Activated naive CD8-positive, alpha-beta T cell treated with anti-CD3 and anti-CD28 coated beads, Interleukin-2, amount 50 U/mL, for 24 hours (primary cell): Measurements from ENCODE around the gene HPS5.
"Not testable (repeated sequence)": the region's sequence is repeated elsewhere in the genome, so short reads cannot be mapped to it uniquely, and the experiment has no call there.

Source experiments
- ATAC-seq: fragments of 150-1000 bp; cut with Tn5 transposase; one replicate; pipeline ENCODE4 v1.10.0; 2021
- DNase-seq: peaks from one replicate; pipeline ENCODE4 v3.0.0; 2021
- H3K27ac Mint-ChIP-seq: one replicate; pipeline ENCODE4 v1.8.0; 2021; ENCODE audit warnings: mild to moderate bottlenecking, mixed read lengths
- H3K27me3 Mint-ChIP-seq: one replicate; pipeline ENCODE4 v1.8.0; 2021; ENCODE audit warnings: mixed read lengths
- H3K36me3 Mint-ChIP-seq: one replicate; pipeline ENCODE4 v1.8.0; 2021; ENCODE audit warnings: low read depth, mixed read lengths
- H3K4me1 Mint-ChIP-seq: one replicate; pipeline ENCODE4 v1.8.0; 2021; ENCODE audit warnings: mixed read lengths
- H3K4me3 Mint-ChIP-seq: one replicate; pipeline ENCODE4 v1.8.0; 2021; ENCODE audit warnings: mild to moderate bottlenecking, moderate library complexity, mixed read lengths
- H3K9me3 Mint-ChIP-seq: one replicate; pipeline ENCODE4 v1.8.0; 2021; ENCODE audit warnings: mixed read lengths

Gene HPS5

GRCh38 chr11:18332302-18332701, 10.4 kb upstream of the HPS5 start:
- Mint-ChIP-seq H3K4me1 (peaks cover 43% of the 10 kb centered on the region), H3K27me3 (no peaks in the 10 kb centered on the region), H3K36me3 (peaks cover 48% of the 10 kb centered on the region), H3K27ac (peak overlapping the region; percentile 54), H3K4me3 (peak overlapping the region; percentile 2), H3K9me3 (no peaks in the 10 kb centered on the region)
- peak; percentile 66 for ATAC-seq
- DNase-seq = no peak

- Mint-ChIP-seq H3K9me3 (no peaks in the 10 kb centered on the region), H3K27ac (peak overlapping the region; percentile 59), H3K36me3 (peaks cover 51% of the 10 kb centered on the region), H3K4me3 (no peak overlapping the region), H3K4me1 (peaks cover 47% of the 10 kb centered on the region), H3K27me3 (no peaks in the 10 kb centered on the region)
- no peak for DNase-seq
- ATAC-seq = no peak
These were observed 9.0 kb upstream of the HPS5 start for GRCh38 chr11:18330921-18331320.

- Mint-ChIP-seq H3K4me1 (peaks cover 61% of the 10 kb centered on the region), H3K27ac (peak overlapping the region; percentile 26), H3K27me3 (no peaks in the 10 kb centered on the region), H3K4me3 (no peak overlapping the region), H3K36me3 (peaks cover 49% of the 10 kb centered on the region), H3K9me3 (no peaks in the 10 kb centered on the region)
- DNase-seq (no peak), ATAC-seq (peak; percentile 37)
These were observed 7.4 kb upstream of the HPS5 start for GRCh38 chr11:18329196-18329870.

DNA sequence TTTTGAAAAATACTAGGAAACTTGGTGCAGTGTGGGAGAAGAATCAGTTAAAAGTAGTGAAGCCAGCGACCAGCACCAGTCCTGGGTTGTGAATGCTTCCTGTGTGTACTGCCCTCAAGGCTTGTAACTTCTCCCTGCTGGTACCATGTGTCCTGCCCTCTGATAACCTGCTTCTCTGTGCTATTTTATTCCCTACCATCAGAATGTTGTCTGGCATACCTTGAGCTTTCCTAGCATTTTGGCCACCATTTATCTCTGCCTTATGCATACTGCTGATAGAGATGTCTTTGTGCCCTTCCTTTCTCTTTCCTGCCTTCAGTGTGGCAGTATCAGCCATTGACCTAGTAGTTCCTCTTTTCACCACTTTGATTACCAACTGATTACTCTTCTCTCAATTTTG, 2.4 kb upstream of the HPS5 start:
- ATAC-seq = no peak

DNA sequence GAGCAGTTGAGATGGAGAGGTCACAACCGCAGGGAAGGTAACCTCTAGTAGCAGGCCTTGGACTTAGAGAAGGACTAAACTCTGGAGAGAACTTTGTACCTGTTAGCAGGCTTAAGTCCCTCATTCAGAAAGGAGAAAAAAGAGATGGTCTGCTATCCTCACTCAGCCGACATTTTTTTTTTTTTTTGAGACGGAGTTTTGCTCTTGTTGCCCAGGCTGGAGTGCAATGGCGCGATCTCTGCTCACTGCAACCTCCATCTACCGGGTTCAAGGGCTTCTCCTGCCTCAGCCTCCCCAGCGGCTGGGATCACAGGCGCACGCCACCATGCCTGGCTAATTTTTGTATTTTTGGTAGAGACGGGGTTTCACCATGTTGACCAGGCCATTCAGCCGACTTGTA, 1.9 kb upstream of the HPS5 start:
- ATAC-seq, H3K9me3 Mint-ChIP-seq, H3K27me3 Mint-ChIP-seq, DNase-seq: not testable (repeated sequence)
- peaks cover 66% of the 10 kb centered on the region for H3K4me1 Mint-ChIP-seq
- H3K27ac Mint-ChIP-seq = peak overlapping the region; percentile 99
- H3K36me3 Mint-ChIP-seq = peaks cover 38% of the 10 kb centered on the region
- peak overlapping the region; percentile 96 for H3K4me3 Mint-ChIP-seq

More for the DNA sequence above, 2.4 kb upstream of the HPS5 start:
- Mint-ChIP-seq H3K4me3 (peak overlapping the region; percentile 96), H3K27me3 (no peaks in the 10 kb centered on the region), H3K27ac (peak overlapping the region; percentile 99), H3K4me1 (peaks cover 66% of the 10 kb centered on the region), H3K36me3 (peaks cover 37% of the 10 kb centered on the region), H3K9me3 (no peaks in the 10 kb centered on the region)
- no peak for DNase-seq

DNA sequence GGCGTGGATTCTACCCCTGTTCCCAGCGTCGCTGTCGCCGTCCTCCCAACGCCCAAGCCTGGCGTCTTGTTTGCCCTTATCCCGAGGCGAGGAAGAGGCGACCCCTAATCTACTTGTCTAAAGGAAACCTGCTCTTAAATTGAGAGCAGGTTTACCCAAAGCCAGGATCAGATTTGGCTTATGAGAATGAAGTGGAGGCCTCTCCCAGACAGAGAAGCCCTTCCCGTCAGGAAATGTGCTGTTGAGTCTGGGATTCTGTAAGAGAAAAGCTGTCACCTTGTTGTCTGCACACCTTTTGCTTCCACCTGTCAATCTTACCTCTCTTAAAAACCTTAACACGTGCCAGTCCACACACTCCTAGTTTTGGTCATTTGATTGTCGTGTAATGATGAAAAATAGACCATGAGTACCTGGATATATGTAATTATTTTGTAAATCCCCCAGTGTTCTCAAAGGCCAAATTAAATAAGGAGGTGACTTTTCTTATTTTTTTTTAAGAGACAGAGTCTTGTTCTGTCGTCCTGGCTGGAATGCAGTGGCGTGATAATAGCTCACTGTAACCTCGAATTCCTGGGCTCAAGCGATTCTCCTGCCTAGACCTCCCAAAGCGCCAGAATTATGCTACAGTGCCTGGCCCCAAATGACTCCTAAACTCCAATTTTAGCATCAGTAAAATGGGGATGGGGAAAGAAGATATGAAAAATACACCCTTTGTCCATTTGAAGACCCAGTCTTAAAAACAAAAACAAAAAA, 1.1 kb upstream of the HPS5 start:
- peak overlapping the region; percentile 96 for H3K4me3 Mint-ChIP-seq
- H3K9me3 Mint-ChIP-seq = no peaks in the 10 kb centered on the region
- H3K27ac Mint-ChIP-seq = peak overlapping the region; percentile 99
- ATAC-seq = no peak
- H3K27me3 Mint-ChIP-seq = no peaks in the 10 kb centered on the region
- no peak for DNase-seq
- peaks cover 68% of the 10 kb centered on the region for H3K4me1 Mint-ChIP-seq
- H3K36me3 Mint-ChIP-seq = peaks cover 38% of the 10 kb centered on the region

DNA sequence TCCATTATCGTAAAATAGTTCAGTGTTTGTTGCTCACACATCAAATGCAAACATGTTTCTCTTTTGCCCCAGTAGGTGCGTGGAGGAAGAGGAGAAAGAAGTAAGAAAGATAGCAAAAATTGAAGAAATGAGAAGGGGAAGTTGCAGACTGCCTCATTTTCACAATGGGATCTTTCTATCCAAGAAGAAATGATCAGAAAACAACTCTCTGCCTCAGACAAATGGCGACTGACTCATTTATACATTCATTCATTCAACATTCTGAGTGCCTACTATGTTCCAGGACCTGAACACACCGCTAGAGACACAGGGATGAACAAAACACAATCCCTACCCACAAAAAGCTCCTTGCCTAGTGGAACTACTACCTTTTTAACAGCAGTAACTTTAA, 367 bp downstream of the HPS5 start:
- peaks cover 68% of the 10 kb centered on the region for H3K4me1 Mint-ChIP-seq
- DNase-seq = no peak
- peak overlapping the region; percentile 96 for H3K4me3 Mint-ChIP-seq
- H3K36me3 Mint-ChIP-seq = peaks cover 33% of the 10 kb centered on the region
- H3K9me3 Mint-ChIP-seq = no peaks in the 10 kb centered on the region
- no peaks in the 10 kb centered on the region for H3K27me3 Mint-ChIP-seq
- peak; percentile 2 for ATAC-seq
- H3K27ac Mint-ChIP-seq = peak overlapping the region; percentile 99

- DNase-seq (no peak), ATAC-seq (no peak)
- no peak overlapping the region for H3K27ac Mint-ChIP-seq
- H3K4me1 Mint-ChIP-seq = peaks cover 64% of the 10 kb centered on the region
- H3K4me3 Mint-ChIP-seq = peak overlapping the region; percentile 96
- peaks cover 31% of the 10 kb centered on the region for H3K36me3 Mint-ChIP-seq
- no peaks in the 10 kb centered on the region for H3K9me3 Mint-ChIP-seq
- no peaks in the 10 kb centered on the region for H3K27me3 Mint-ChIP-seq
These were observed 1.3 kb downstream of the HPS5 start for GRCh38 chr11:18320617-18321016.

DNA sequence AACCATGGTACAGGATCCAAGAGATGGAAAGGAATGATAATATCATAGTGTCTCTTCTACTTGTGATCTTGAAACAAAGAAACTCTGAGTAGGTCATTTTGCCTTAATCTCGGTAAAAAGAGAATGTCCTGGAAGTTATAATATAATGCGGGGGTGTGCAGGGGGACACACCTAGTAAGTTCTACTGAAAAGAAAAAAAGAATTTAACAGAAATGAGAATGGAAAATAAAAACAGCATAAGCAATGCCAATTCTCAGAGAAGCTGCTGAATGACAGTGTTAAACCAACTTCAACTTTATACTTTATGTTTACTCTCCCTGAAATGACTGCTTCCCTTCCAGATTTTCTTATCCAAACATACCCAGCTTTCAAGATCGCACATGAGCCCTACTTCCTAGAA, 2.0 kb downstream of the HPS5 start:
- Mint-ChIP-seq H3K27ac (no peak overlapping the region), H3K9me3 (no peaks in the 10 kb centered on the region), H3K27me3 (no peaks in the 10 kb centered on the region), H3K4me1 (peaks cover 57% of the 10 kb centered on the region), H3K4me3 (peak overlapping the region; percentile 96), H3K36me3 (peaks cover 26% of the 10 kb centered on the region)
- DNase-seq (no peak), ATAC-seq (no peak)

GRCh38 chr11:18317551-18317950, 4.4 kb downstream of the HPS5 start:
- Mint-ChIP-seq H3K4me1 (peaks cover 44% of the 10 kb centered on the region), H3K9me3 (no peaks in the 10 kb centered on the region), H3K27ac (no peak overlapping the region), H3K27me3 (no peaks in the 10 kb centered on the region), H3K4me3 (no peak overlapping the region), H3K36me3 (peaks cover 13% of the 10 kb centered on the region)
- ATAC-seq (no peak), DNase-seq (no peak)

GRCh38 chr11:18315893-18316292, 6.0 kb downstream of the HPS5 start:
- DNase-seq (no peak), ATAC-seq (no peak)
- H3K27ac Mint-ChIP-seq = no peak overlapping the region
- no peak overlapping the region for H3K4me3 Mint-ChIP-seq
- H3K27me3 Mint-ChIP-seq = no peaks in the 10 kb centered on the region
- peaks cover 14% of the 10 kb centered on the region for H3K36me3 Mint-ChIP-seq
- no peaks in the 10 kb centered on the region for H3K9me3 Mint-ChIP-seq
- peaks cover 34% of the 10 kb centered on the region for H3K4me1 Mint-ChIP-seq

- H3K36me3 Mint-ChIP-seq = peaks cover 20% of the 10 kb centered on the region
- H3K27ac Mint-ChIP-seq = no peak overlapping the region
- no peaks in the 10 kb centered on the region for H3K27me3 Mint-ChIP-seq
- no peaks in the 10 kb centered on the region for H3K9me3 Mint-ChIP-seq
- ATAC-seq (no peak), DNase-seq (no peak)
- no peak overlapping the region for H3K4me3 Mint-ChIP-seq
- H3K4me1 Mint-ChIP-seq = peaks cover 26% of the 10 kb centered on the region
These were observed 7.0 kb downstream of the HPS5 start for GRCh38 chr11:18314784-18315523.

GRCh38 chr11:18313965-18314763, 7.8 kb downstream of the HPS5 start:
- H3K27me3 Mint-ChIP-seq = no peaks in the 10 kb centered on the region
- H3K9me3 Mint-ChIP-seq = no peaks in the 10 kb centered on the region
- peaks cover 22% of the 10 kb centered on the region for H3K36me3 Mint-ChIP-seq
- no peak for ATAC-seq
- H3K4me1 Mint-ChIP-seq = peaks cover 18% of the 10 kb centered on the region
- H3K4me3 Mint-ChIP-seq = no peak overlapping the region
- no peak overlapping the region for H3K27ac Mint-ChIP-seq
- DNase-seq = no peak
